ENCODE results near the gene AUTS2. TPM values are rescaled to one million over a fixed set of nuclear protein-coding genes. Genes with fewer than 3 reads are reported as not detected.

AUTS2 gene
- total and polyA plus RNA-seq, 4 donors: 4.9 to 24.4 (median 7.0) TPM

DNA sequence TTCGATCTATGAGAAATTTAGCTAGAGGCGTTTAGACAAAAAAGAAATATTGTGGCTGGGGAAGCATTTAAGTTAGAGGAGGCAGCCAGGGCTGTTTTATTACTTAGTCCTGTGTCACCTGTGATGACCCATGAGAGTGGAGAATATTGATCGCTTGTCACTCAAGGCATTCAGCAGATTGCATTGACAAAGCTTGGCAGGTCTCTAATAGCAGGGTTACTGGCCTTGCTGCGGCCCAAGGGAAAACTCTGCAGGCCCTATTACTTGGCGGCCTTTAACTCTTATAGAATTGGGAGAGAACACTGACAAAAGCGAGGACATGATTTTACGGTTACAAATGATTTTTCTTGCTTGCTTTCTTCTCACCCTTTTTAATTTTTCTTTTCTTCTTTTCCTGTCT is 473.5 kb downstream of the AUTS2 start:
- Histone ChIP-seq H3K9me3 (ENCODE audit: control insufficient read depth in 4 of 4, low read length in 3 of 4) (no peaks in the 10 kb centered on the region), H3K4me3 (ENCODE audit: low read depth in 1 of 3, low read length in 3 of 3) (no peak overlapping the region), H3K4me1 (ENCODE audit: control insufficient read depth in 4 of 4, insufficient read depth in 4 of 4, low read length in 3 of 4) (peaks cover 0 to 9% (median 1%) of the 10 kb centered on the region in 4 donors), H3K27me3 (ENCODE audit: control insufficient read depth in 4 of 4, insufficient read depth in 4 of 4, low read length in 3 of 4) (no peaks in the 10 kb centered on the region), H3K27ac (ENCODE audit: low read depth in 1 of 2, low read length in 2 of 2) (no peak overlapping the region), H3K36me3 (ENCODE audit: control insufficient read depth in 4 of 4, insufficient read depth in 3 of 4, low read depth in 1 of 4, low read length in 3 of 4) (no peaks in the 10 kb centered on the region), H3K9ac (ENCODE audit: low read depth in 1 of 2, low read length in 2 of 2) (no peak overlapping the region)
- peak; percentile 44 for DNase-seq (ENCODE audit: low spot score)
- WGBS: 51% methylated on average over 7 of the region's 7 CpGs
- TF ChIP-seq YY1 (IDR thresholded peaks at IDR 0.05) (no peak), RAD21 (IDR thresholded peaks at IDR 0.05) (no peak), RXRA (IDR thresholded peaks at IDR 0.05) (peak in 1 of 2 donors; percentile 38), HNF4A (conservative IDR thresholded peaks at IDR 0.05) (peak in 1 of 2 donors; percentile 40)
- TF ChIP-seq, protein P1, sequence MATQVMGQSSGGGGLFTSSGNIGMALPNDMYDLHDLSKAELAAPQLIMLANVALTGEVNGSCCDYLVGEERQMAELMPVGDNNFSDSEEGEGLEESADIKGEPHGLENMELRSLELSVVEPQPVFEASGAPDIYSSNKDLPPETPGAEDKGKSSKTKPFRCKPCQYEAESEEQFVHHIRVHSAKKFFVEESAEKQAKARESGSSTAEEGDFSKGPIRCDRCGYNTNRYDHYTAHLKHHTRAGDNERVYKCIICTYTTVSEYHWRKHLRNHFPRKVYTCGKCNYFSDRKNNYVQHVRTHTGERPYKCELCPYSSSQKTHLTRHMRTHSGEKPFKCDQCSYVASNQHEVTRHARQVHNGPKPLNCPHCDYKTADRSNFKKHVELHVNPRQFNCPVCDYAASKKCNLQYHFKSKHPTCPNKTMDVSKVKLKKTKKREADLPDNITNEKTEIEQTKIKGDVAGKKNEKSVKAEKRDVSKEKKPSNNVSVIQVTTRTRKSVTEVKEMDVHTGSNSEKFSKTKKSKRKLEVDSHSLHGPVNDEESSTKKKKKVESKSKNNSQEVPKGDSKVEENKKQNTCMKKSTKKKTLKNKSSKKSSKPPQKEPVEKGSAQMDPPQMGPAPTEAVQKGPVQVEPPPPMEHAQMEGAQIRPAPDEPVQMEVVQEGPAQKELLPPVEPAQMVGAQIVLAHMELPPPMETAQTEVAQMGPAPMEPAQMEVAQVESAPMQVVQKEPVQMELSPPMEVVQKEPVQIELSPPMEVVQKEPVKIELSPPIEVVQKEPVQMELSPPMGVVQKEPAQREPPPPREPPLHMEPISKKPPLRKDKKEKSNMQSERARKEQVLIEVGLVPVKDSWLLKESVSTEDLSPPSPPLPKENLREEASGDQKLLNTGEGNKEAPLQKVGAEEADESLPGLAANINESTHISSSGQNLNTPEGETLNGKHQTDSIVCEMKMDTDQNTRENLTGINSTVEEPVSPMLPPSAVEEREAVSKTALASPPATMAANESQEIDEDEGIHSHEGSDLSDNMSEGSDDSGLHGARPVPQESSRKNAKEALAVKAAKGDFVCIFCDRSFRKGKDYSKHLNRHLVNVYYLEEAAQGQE (IDR thresholded peaks at IDR 0.05): no peak

DNA sequence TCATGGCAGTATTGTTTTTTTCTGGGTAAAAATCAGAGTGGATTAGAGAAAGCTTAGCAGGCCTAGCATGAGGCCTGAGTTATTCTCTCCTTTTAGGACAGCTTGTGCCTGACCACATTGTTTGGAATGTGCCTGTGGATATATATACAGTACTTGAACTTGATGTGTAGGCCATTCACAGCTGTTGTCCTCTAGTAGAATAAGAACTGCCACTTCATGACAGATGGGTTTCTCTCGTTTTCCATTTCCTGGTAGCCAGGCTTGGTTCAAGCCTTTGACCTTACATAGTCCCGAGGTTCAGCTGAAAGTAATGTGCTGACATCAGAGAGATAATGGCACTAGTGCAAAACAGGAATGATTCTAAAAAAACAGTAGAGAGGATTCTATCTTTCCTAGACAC is 473.9 kb downstream of the AUTS2 start:
- Histone ChIP-seq H3K27ac (ENCODE audit: low read depth in 1 of 2, low read length in 2 of 2) (no peak overlapping the region), H3K9ac (ENCODE audit: low read depth in 1 of 2, low read length in 2 of 2) (no peak overlapping the region), H3K9me3 (ENCODE audit: control insufficient read depth in 4 of 4, low read length in 3 of 4) (no peaks in the 10 kb centered on the region), H3K4me1 (ENCODE audit: control insufficient read depth in 4 of 4, insufficient read depth in 4 of 4, low read length in 3 of 4) (peaks cover 0 to 9% (median 1%) of the 10 kb centered on the region in 4 donors), H3K27me3 (ENCODE audit: control insufficient read depth in 4 of 4, insufficient read depth in 4 of 4, low read length in 3 of 4) (no peaks in the 10 kb centered on the region), H3K36me3 (ENCODE audit: control insufficient read depth in 4 of 4, insufficient read depth in 3 of 4, low read depth in 1 of 4, low read length in 3 of 4) (no peaks in the 10 kb centered on the region), H3K4me3 (ENCODE audit: low read depth in 1 of 3, low read length in 3 of 3) (no peak overlapping the region)
- WGBS: 35% methylated on average over 2 of the region's 2 CpGs
- TF ChIP-seq FOXA2 (IDR thresholded peaks at IDR 0.05): no peak
- TF ChIP-seq RXRA (IDR thresholded peaks at IDR 0.05): peak; percentile 50 to 56
- no peak for TF ChIP-seq FOXA1 (IDR thresholded peaks at IDR 0.05)
- TF ChIP-seq NR2F2 (IDR thresholded peaks at IDR 0.05): peak; percentile 94
- peak; percentile 61 for TF ChIP-seq SP1 (IDR thresholded peaks at IDR 0.05)
- no peak for DNase-seq (ENCODE audit: low spot score)

DNA sequence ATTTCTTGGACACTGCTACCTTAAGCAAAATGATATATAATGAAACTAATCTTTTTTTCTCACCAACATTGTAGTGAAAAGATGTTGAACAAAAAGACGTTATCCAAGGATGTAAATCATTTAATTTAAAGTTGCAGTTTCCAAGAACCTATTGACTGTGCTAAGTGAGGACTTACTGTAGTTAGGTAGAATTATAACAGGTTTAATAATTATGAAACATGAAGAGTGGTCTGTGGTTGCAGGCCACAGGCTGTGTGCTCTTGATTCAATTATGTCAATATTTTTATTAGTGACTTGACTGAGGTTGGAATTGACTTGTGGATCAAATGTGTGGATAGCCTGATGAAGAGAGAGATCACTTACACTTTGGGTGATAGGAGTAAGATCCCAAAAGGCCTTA is 478.1 kb downstream of the AUTS2 start:
- DNase-seq (ENCODE audit: low spot score): no peak
- H3K4me3 ChIP-seq (ENCODE audit: low read depth in 1 of 3, low read length in 3 of 3): no peak overlapping the region

DNA sequence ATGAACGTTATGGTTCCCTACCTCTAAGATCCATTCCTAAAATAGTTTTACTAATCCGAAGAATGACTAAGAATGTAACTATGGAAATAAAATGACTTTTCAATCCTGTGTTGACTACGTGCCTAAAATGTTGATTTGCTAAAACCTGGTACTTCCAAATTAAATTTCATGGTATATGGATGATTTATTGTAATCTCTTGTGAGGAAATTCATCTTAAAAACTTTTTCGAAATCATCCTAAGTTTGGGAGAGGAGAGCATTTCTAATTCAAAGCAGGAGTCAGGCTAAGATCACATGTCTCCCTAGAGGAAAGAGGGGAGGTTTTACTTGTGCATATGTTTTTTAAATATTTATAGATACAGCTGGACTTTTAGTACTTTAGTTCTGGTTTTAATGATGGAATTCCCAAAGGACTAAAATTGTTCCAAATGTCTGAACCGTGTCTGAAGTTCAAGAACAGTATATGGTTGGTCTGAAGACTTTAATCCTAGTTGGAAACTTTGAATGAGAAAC is 483.9 kb downstream of the AUTS2 start:
- 84% methylated on average over 5 of the region's 5 CpGs for WGBS
- H3K27ac ChIP-seq (ENCODE audit: low read depth in 1 of 2, low read length in 2 of 2): no peak overlapping the region
- no peaks in the 10 kb centered on the region for H3K4me1 ChIP-seq (ENCODE audit: control insufficient read depth in 4 of 4, insufficient read depth in 4 of 4, low read length in 3 of 4)
- DNase-seq (ENCODE audit: low spot score): no peak
- no peak overlapping the region for H3K9ac ChIP-seq (ENCODE audit: low read depth in 1 of 2, low read length in 2 of 2)
- peaks cover 0 to 2% (median 0%) of the 10 kb centered on the region in 4 donors for H3K9me3 ChIP-seq (ENCODE audit: control insufficient read depth in 4 of 4, low read length in 3 of 4)
- no peak overlapping the region for H3K4me3 ChIP-seq (ENCODE audit: low read depth in 1 of 3, low read length in 3 of 3)
- H3K27me3 ChIP-seq (ENCODE audit: control insufficient read depth in 4 of 4, insufficient read depth in 4 of 4, low read length in 3 of 4): no peaks in the 10 kb centered on the region
- no peaks in the 10 kb centered on the region for H3K36me3 ChIP-seq (ENCODE audit: control insufficient read depth in 4 of 4, insufficient read depth in 3 of 4, low read depth in 1 of 4, low read length in 3 of 4)
- TF ChIP-seq NR2F2 (IDR thresholded peaks at IDR 0.05) (no peak), RXRA (IDR thresholded peaks at IDR 0.05) (no peak), SP1 (IDR thresholded peaks at IDR 0.05) (no peak), JUND (IDR thresholded peaks at IDR 0.05) (no peak), EGR1 (IDR thresholded peaks at IDR 0.05; ENCODE audit: low read depth in 2 of 2) (no peak), HNF4A (conservative IDR thresholded peaks at IDR 0.05) (no peak), GABPA (IDR thresholded peaks at IDR 0.05 in 1 of 2, conservative IDR thresholded peaks at IDR 0.05 in 1 of 2) (no peak), YY1 (IDR thresholded peaks at IDR 0.05) (no peak)
- TF ChIP-seq, protein P2, sequence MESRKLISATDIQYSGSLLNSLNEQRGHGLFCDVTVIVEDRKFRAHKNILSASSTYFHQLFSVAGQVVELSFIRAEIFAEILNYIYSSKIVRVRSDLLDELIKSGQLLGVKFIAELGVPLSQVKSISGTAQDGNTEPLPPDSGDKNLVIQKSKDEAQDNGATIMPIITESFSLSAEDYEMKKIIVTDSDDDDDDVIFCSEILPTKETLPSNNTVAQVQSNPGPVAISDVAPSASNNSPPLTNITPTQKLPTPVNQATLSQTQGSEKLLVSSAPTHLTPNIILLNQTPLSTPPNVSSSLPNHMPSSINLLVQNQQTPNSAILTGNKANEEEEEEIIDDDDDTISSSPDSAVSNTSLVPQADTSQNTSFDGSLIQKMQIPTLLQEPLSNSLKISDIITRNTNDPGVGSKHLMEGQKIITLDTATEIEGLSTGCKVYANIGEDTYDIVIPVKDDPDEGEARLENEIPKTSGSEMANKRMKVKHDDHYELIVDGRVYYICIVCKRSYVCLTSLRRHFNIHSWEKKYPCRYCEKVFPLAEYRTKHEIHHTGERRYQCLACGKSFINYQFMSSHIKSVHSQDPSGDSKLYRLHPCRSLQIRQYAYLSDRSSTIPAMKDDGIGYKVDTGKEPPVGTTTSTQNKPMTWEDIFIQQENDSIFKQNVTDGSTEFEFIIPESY (IDR thresholded peaks at IDR 0.05): no peak
- TF ChIP-seq, protein P3, sequence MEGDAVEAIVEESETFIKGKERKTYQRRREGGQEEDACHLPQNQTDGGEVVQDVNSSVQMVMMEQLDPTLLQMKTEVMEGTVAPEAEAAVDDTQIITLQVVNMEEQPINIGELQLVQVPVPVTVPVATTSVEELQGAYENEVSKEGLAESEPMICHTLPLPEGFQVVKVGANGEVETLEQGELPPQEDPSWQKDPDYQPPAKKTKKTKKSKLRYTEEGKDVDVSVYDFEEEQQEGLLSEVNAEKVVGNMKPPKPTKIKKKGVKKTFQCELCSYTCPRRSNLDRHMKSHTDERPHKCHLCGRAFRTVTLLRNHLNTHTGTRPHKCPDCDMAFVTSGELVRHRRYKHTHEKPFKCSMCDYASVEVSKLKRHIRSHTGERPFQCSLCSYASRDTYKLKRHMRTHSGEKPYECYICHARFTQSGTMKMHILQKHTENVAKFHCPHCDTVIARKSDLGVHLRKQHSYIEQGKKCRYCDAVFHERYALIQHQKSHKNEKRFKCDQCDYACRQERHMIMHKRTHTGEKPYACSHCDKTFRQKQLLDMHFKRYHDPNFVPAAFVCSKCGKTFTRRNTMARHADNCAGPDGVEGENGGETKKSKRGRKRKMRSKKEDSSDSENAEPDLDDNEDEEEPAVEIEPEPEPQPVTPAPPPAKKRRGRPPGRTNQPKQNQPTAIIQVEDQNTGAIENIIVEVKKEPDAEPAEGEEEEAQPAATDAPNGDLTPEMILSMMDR (IDR thresholded peaks at IDR 0.05; ENCODE audit: low read depth, low read length, missing input control): no peak
- TF ChIP-seq, protein P4, sequence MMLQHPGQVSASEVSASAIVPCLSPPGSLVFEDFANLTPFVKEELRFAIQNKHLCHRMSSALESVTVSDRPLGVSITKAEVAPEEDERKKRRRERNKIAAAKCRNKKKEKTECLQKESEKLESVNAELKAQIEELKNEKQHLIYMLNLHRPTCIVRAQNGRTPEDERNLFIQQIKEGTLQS (IDR thresholded peaks at IDR 0.05): no peak

More for the DNA sequence above, 478.1 kb downstream of the AUTS2 start:
- Histone ChIP-seq H3K27ac (ENCODE audit: low read depth in 1 of 2, low read length in 2 of 2) (no peak overlapping the region), H3K27me3 (ENCODE audit: control insufficient read depth in 4 of 4, insufficient read depth in 4 of 4, low read length in 3 of 4) (no peaks in the 10 kb centered on the region), H3K9ac (ENCODE audit: low read depth in 1 of 2, low read length in 2 of 2) (no peak overlapping the region), H3K36me3 (ENCODE audit: control insufficient read depth in 4 of 4, insufficient read depth in 3 of 4, low read depth in 1 of 4, low read length in 3 of 4) (no peaks in the 10 kb centered on the region), H3K9me3 (ENCODE audit: control insufficient read depth in 4 of 4, low read length in 3 of 4) (no peaks in the 10 kb centered on the region), H3K4me1 (ENCODE audit: control insufficient read depth in 4 of 4, insufficient read depth in 4 of 4, low read length in 3 of 4) (peaks cover 0 to 9% (median 1%) of the 10 kb centered on the region in 4 donors)
- no peak for TF ChIP-seq RAD21 (IDR thresholded peaks at IDR 0.05)
- TF ChIP-seq, protein P4 (IDR thresholded peaks at IDR 0.05): no peak
- no peak for TF ChIP-seq RXRA (IDR thresholded peaks at IDR 0.05)
- 84% methylated on average over 1 of the region's 1 CpG for WGBS
